ENCODE data around the gene CYLD. TPM values are rescaled to one million over a fixed set of nuclear protein-coding genes. Genes with fewer than 3 reads are reported as not detected.

Gene CYLD
- total RNA-seq, 1 experiment from 2014 or later = 11.9 TPM

DNA sequence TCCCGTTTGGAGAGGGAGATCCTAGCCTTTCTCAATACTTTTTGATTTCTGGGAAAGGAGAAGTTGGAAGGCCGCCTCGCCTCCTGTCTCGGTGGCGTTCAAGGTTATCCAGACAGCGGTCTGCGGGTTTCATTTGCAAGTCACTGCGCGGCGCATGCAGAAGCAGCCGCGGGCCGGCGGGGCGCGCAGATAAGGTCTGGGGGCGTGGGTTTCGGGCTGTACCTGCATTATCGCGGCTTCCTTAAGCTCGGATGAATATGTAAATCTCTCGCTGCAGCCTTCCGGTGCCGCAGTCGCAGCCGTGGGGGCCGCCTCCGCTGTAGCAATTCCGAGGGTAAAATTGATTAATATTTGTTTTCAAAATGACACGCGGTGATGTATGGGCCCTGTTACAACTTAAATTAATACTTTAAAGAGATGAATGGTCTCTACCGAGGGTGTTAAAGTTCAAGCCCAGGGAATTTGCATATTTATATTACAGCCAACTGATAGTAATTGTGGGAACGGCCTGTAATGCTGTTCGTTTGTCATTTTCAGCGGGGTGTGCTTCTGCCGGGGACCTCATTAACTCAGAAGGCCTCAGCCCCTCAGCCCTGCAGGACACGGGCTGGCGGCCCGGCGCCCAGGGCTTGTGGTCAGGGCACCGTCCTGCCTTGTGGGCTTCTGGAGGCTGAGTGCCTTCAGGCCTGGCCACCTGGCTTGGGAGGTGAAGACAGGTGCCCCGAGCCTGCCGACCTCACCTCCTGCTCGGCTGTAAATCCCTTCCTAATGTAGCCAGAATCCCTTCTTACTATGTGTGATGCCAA is 99.4 kb downstream of the CYLD start (continued):
- TF ChIP-seq SIN3A (IDR thresholded peaks at IDR 0.05; ENCODE audit: low read depth) = no peak
- no peak for TF ChIP-seq RAD21 (IDR thresholded peaks at IDR 0.05; ENCODE audit: low read depth)

DNA sequence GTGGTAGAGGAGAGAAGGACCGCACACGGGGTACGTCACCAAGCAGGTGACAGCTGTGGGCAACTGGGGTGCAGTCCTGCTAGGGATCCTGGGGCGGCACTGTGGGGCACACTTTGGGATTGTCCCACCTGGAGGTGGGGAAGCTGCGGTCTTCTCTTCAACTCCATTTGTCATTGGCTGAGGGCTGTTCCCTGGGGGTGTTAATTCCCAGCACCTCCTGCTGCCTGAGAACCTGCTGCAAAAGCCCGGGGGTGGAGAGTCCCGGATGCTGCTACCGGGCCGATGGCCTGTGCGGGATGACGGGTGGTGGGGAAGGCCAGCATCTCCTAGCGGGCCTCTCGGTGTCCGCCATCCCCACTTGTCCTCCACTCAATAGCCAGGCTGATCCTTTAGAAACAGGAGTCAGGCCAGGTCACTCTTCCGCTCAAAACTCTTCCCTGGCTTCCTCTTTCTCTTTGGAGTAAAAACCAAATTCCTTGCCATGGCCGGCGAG is 100.2 kb downstream of the CYLD start:
- ChIA-PET CTCF (no interaction called here), POLR2A (no interaction called here)

More for the DNA sequence above, 100.2 kb downstream of the CYLD start:
- RAD21 ChIA-PET (ENCODE audit: low non-redundant PET in 1 of 2, low total read pairs in 2 of 2, uncharacterized antibody in 2 of 2, unreplicated experiment in 2 of 2) = no interaction called here
- TF ChIP-seq SP1 (IDR thresholded peaks at IDR 0.05; ENCODE audit: low read depth) (no peak), JUND (IDR thresholded peaks at IDR 0.05) (no peak), FOSL1 (IDR thresholded peaks at IDR 0.05; ENCODE audit: low read depth) (no peak)
- TF ChIP-seq, protein P1, sequence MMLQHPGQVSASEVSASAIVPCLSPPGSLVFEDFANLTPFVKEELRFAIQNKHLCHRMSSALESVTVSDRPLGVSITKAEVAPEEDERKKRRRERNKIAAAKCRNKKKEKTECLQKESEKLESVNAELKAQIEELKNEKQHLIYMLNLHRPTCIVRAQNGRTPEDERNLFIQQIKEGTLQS (IDR thresholded peaks at IDR 0.05) = no peak
- TF ChIP-seq, protein P2, sequence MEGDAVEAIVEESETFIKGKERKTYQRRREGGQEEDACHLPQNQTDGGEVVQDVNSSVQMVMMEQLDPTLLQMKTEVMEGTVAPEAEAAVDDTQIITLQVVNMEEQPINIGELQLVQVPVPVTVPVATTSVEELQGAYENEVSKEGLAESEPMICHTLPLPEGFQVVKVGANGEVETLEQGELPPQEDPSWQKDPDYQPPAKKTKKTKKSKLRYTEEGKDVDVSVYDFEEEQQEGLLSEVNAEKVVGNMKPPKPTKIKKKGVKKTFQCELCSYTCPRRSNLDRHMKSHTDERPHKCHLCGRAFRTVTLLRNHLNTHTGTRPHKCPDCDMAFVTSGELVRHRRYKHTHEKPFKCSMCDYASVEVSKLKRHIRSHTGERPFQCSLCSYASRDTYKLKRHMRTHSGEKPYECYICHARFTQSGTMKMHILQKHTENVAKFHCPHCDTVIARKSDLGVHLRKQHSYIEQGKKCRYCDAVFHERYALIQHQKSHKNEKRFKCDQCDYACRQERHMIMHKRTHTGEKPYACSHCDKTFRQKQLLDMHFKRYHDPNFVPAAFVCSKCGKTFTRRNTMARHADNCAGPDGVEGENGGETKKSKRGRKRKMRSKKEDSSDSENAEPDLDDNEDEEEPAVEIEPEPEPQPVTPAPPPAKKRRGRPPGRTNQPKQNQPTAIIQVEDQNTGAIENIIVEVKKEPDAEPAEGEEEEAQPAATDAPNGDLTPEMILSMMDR (IDR thresholded peaks at IDR 0.05 in 2 of 3, conservative IDR thresholded peaks at IDR 0.05 in 1 of 3; ENCODE audit: borderline replicate concordance in 1 of 3, insufficient read depth in 1 of 3, low read depth in 2 of 3, low read length in 2 of 3) = no peak
- Histone ChIP-seq H4K20me1 (ENCODE audit: insufficient read depth) (no peaks in the 10 kb centered on the region), H3K4me1 (ENCODE audit: control insufficient read depth in 1 of 2, insufficient read depth in 2 of 2, low read length in 2 of 2) (no peaks in the 10 kb centered on the region), H3K4me2 (ENCODE audit: low read length) (no peak overlapping the region), H3K27me3 (ENCODE audit: insufficient read depth, low read length) (peaks cover 5% of the 10 kb centered on the region; the same call in 1 of the 2 replicates), H3K36me3 (ENCODE audit: control insufficient read depth in 1 of 2, insufficient read depth in 2 of 2, low read length in 2 of 2) (no peaks in the 10 kb centered on the region), H3K9ac (ENCODE audit: low read length) (no peak overlapping the region), H2AFZ (ENCODE audit: low read depth, low read length, poor library complexity, severe bottlenecking) (no peak overlapping the region), H3K9me2 (ENCODE audit: insufficient read depth) (no peaks in the 10 kb centered on the region), H3K9me3 (ENCODE audit: control insufficient read depth in 1 of 2, insufficient read depth in 1 of 2, low read depth in 1 of 2, low read length in 2 of 2) (no peaks in the 10 kb centered on the region), H3K27ac (ENCODE audit: low read depth, low read length) (no peak overlapping the region), H3K4me3 (replicated peaks in 1 of 2; ENCODE audit: low read depth in 1 of 2, low read length in 2 of 2) (no peak overlapping the region), H3K79me2 (ENCODE audit: insufficient read depth, low read length) (no peaks in the 10 kb centered on the region)
- ATAC-seq (no peak), DNase-seq (ENCODE audit: low read depth, low spot score) (no peak)
- intact Hi-C loops (cut with micrococcal nuclease) = no loop called here
- no TSS peak for BruUV-seq (replicated peaks)
